SK-N-SH treated with all-trans-retinoic acid at 6 μM for 48 hours (cell line): ENCODE results near the gene KLRK1.
"Not testable (repeated sequence)": the region's sequence is repeated elsewhere in the genome, so short reads cannot be mapped to it uniquely, and the experiment has no call there.

Source experiments
- ATAC-seq: fragments of 200-7000 bp; cut with Tn5 transposase; 3 replicates; pipeline ENCODE4 v1.9.1; 2020; ENCODE audit warnings: mild to moderate bottlenecking, moderate library complexity
- ARNTL ChIP-seq: fragments of 450-650 bp; formaldehyde crosslinking; IDR thresholded peaks from 2 replicates; pipeline ENCODE4 v1.5.0; 2020; ENCODE audit warnings: low read depth, mild to moderate bottlenecking, moderate library complexity, borderline replicate concordance
- BACH2 ChIP-seq: fragments of 250-450 bp; sonication (Bioruptor Pico); IDR thresholded peaks from 2 replicates; pipeline ENCODE4 v1.9.0; 2021; ENCODE audit warnings: mild to moderate bottlenecking, borderline replicate concordance
- CREB5 ChIP-seq: fragments of 250-450 bp; sonication (Bioruptor Pico); IDR thresholded peaks from 2 replicates; pipeline ENCODE4 v1.5.1; 2020; ENCODE audit warnings: low read depth, mild to moderate bottlenecking, moderate library complexity
- CSDC2 ChIP-seq: fragments of 250-450 bp; sonication (Bioruptor Pico); IDR thresholded peaks from 2 replicates; pipeline ENCODE4 v1.5.0; 2020; ENCODE audit warnings: mild to moderate bottlenecking, moderate library complexity
- CSRNP3 ChIP-seq: fragments of 250-450 bp; sonication (Bioruptor Pico); IDR thresholded peaks from 2 replicates; pipeline ENCODE4 v1.5.1; 2021; ENCODE audit warnings: mild to moderate bottlenecking, moderate library complexity
- ESRRG ChIP-seq: fragments of 250-450 bp; sonication (Bioruptor Pico); IDR thresholded peaks from 2 replicates; pipeline ENCODE4 v1.6.1; 2021; ENCODE audit warnings: mild to moderate bottlenecking
- GLIS3 ChIP-seq: fragments of 250-450 bp; sonication (Bioruptor Pico); IDR thresholded peaks from 2 replicates; pipeline ENCODE4 v1.5.0; 2020; ENCODE audit warnings: mild to moderate bottlenecking, moderate library complexity
- ISL1 ChIP-seq: fragments of 250-450 bp; sonication (Bioruptor Pico); IDR thresholded peaks from 2 replicates; pipeline ENCODE4 v2.1.2; 2022; ENCODE audit warnings: mild to moderate bottlenecking, moderate library complexity
- OSR1 ChIP-seq: fragments of 250-450 bp; sonication (Bioruptor Pico); IDR thresholded peaks from 2 replicates; pipeline ENCODE4 v1.8.0; 2022; ENCODE audit warnings: moderate library complexity, mild to moderate bottlenecking, inconsistent platforms
- POU6F1 ChIP-seq: fragments of 250-450 bp; sonication (Bioruptor Pico); IDR thresholded peaks from 2 replicates; pipeline ENCODE4 v1.8.0; 2021; ENCODE audit warnings: low read depth, mild to moderate bottlenecking, moderate library complexity, borderline replicate concordance
- PPARA ChIP-seq: fragments of 250-450 bp; sonication (Bioruptor Pico); IDR thresholded peaks from 2 replicates; pipeline ENCODE4 v1.5.0; 2020; ENCODE audit warnings: mild to moderate bottlenecking, borderline replicate concordance
- RARB ChIP-seq: fragments of 250-450 bp; sonication (Bioruptor Pico); IDR thresholded peaks from 2 replicates; pipeline ENCODE4 v1.8.0; 2021; ENCODE audit warnings: mild to moderate bottlenecking, moderate library complexity
- SNAI2 ChIP-seq: fragments of 250-450 bp; sonication (Bioruptor Pico); IDR thresholded peaks from 2 replicates; pipeline ENCODE4 v1.5.0; 2020; ENCODE audit warnings: mild to moderate bottlenecking, moderate library complexity
- TCF4 ChIP-seq: fragments of 250-450 bp; sonication (Bioruptor Pico); IDR thresholded peaks from 2 replicates; pipeline ENCODE4 v1.8.0; 2021; ENCODE audit warnings: mild to moderate bottlenecking, moderate library complexity, borderline replicate concordance
- TOX ChIP-seq: fragments of 250-450 bp; sonication (Bioruptor Pico); IDR thresholded peaks from 2 replicates; pipeline ENCODE4 v1.8.0; 2021; ENCODE audit warnings: mild to moderate bottlenecking, moderate library complexity, borderline replicate concordance
- ZC3H10 ChIP-seq: fragments of 250-450 bp; sonication (Bioruptor Pico); IDR thresholded peaks from 2 replicates; pipeline ENCODE4 v1.5.1; 2021; ENCODE audit warnings: mild to moderate bottlenecking, moderate library complexity
- ZFP3 ChIP-seq: fragments of 250-450 bp; sonication (Bioruptor Pico); IDR thresholded peaks from 2 replicates; pipeline ENCODE4 v1.5.0; 2020; ENCODE audit warnings: mild to moderate bottlenecking, moderate library complexity
- ZFP30 ChIP-seq: fragments of 450-650 bp; formaldehyde crosslinking; IDR thresholded peaks from 2 replicates; pipeline ENCODE4 v1.5.0; 2022; ENCODE audit warnings: mild to moderate bottlenecking, moderate library complexity
- ZNF565 ChIP-seq: fragments of 450-650 bp; formaldehyde crosslinking; conservative IDR thresholded peaks from 2 replicates; pipeline ENCODE4 v1.5.0; 2020; ENCODE audit warnings: low read depth, mild to moderate bottlenecking, moderate library complexity
- ZNF70 ChIP-seq: fragments of 450-650 bp; formaldehyde crosslinking; IDR thresholded peaks from 2 replicates; pipeline ENCODE4 v1.5.0; 2020; ENCODE audit warnings: mild to moderate bottlenecking, moderate library complexity
- ZNF8 ChIP-seq: fragments of 450-650 bp; formaldehyde crosslinking; IDR thresholded peaks from 2 replicates; pipeline ENCODE4 v1.5.0; 2020; ENCODE audit warnings: mild to moderate bottlenecking, moderate library complexity
- TF ChIP-seq, protein P1 (sequence below): fragments of 250-450 bp; sonication (Bioruptor Pico); IDR thresholded peaks from 2 replicates; pipeline ENCODE4 v1.8.0; 2020; ENCODE audit warnings: mild to moderate bottlenecking, moderate library complexity, borderline replicate concordance

KLRK1 gene

GRCh38 chr12:10384191-10384590 is 5.7 kb downstream of the KLRK1 start:
- ATAC-seq, result no peak
- TF ChIP-seq ZFP30 (CRISPR knock-in tag) (no peak), ZC3H10 (CRISPR knock-in tag) (no peak), TCF4 (CRISPR knock-in tag) (no peak), GLIS3 (CRISPR knock-in tag) (no peak), OSR1 (CRISPR knock-in tag) (no peak), ZNF70 (CRISPR knock-in tag) (no peak)
- TF ChIP-seq, protein P1, sequence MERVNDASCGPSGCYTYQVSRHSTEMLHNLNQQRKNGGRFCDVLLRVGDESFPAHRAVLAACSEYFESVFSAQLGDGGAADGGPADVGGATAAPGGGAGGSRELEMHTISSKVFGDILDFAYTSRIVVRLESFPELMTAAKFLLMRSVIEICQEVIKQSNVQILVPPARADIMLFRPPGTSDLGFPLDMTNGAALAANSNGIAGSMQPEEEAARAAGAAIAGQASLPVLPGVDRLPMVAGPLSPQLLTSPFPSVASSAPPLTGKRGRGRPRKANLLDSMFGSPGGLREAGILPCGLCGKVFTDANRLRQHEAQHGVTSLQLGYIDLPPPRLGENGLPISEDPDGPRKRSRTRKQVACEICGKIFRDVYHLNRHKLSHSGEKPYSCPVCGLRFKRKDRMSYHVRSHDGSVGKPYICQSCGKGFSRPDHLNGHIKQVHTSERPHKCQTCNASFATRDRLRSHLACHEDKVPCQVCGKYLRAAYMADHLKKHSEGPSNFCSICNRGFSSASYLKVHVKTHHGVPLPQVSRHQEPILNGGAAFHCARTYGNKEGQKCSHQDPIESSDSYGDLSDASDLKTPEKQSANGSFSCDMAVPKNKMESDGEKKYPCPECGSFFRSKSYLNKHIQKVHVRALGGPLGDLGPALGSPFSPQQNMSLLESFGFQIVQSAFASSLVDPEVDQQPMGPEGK (CRISPR knock-in tag), result no peak
- TF ChIP-seq, all 23 proteins: peak for 0

DNA sequence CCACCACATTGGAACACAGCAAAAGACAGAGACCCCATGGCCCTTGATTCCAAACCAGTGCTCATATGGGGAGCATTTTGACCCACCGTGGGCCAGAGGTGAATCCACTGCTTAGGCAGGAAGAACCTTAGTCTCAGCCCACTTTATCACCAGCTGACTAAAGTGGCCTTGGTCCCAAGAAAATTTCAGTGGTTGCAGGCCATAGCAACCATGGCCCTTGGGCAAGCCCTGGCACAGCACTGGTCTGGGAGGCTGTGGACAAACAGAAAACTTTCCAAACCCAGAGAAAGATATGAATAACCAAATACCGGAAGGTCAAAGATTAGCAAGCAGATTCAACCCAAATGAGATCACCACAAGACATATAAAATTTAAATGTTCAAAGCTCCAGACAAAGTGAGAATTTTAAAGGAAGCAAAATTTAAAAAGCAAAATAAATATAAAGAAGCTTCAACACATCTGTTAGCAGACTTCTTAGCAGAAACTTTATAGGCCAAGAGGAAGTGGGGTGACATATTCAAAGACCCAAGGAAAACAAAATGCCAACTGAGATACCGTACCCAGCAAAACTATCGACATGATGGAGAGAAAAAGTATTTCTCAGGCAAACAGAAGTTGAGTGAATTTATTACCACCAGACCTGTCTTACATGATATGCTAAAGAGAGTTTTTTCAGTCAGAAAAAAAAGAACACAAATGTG is 7.8 kb downstream of the KLRK1 start:
- TF ChIP-seq ISL1 (CRISPR knock-in tag) (no peak), ESRRG (no peak), PPARA (CRISPR knock-in tag) (no peak), TOX (CRISPR knock-in tag) (no peak), GLIS3 (CRISPR knock-in tag) (no peak), POU6F1 (CRISPR knock-in tag) (no peak), TCF4 (CRISPR knock-in tag) (no peak), ZNF565 (CRISPR knock-in tag) (no peak), BACH2 (CRISPR knock-in tag) (no peak), RARB (no peak), ZNF70 (CRISPR knock-in tag) (no peak), CREB5 (CRISPR knock-in tag) (no peak), ZNF8 (CRISPR knock-in tag) (no peak), ZFP3 (no peak), ZFP30 (CRISPR knock-in tag) (no peak), SNAI2 (no peak), ARNTL (no peak), CSDC2 (no peak), OSR1 (CRISPR knock-in tag) (no peak)
- TF ChIP-seq, protein P1 (CRISPR knock-in tag), result no peak
- no peak for ATAC-seq

DNA sequence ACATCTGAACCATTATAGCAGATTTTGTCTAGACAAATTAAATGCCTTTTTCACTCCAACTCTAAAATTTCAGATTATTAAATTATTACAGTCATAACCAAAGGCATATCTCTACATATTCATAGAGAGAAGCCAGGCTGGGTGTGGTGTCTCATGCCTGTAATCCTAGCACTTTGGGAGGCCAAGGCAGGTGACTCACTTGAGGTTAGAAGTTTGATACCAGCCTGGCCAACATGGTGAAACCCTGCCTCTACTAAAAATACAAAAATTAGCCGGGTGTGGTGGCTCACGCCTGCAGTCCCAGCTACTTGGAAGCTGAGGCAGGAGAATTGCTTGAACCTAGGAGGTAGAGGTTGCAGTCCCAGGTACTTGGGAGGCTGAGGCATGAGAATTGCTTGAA is 11.1 kb downstream of the KLRK1 start:
- not testable (repeated sequence) for ATAC-seq

- no peak for ATAC-seq
- no peak for TF ChIP-seq SNAI2
Observed at GRCh38 chr12:10374624-10375018, 15.2 kb downstream of the KLRK1 start.

GRCh38 chr12:10372559-10372958 is 17.3 kb downstream of the KLRK1 start:
- no peak for ATAC-seq
- no peak for TF ChIP-seq PPARA (CRISPR knock-in tag)
- no peak for TF ChIP-seq ESRRG
- TF ChIP-seq BACH2 (CRISPR knock-in tag), result no peak
- no peak for TF ChIP-seq ZNF565 (CRISPR knock-in tag)
- no peak for TF ChIP-seq ZNF70 (CRISPR knock-in tag)
- no peak for TF ChIP-seq CSDC2
- no peak for TF ChIP-seq POU6F1 (CRISPR knock-in tag)
- TF ChIP-seq ISL1 (CRISPR knock-in tag), result no peak
- TF ChIP-seq ZNF8 (CRISPR knock-in tag), result no peak
- TF ChIP-seq SNAI2, result no peak
- no peak for TF ChIP-seq CSRNP3
